Pancreas (tissue), 10 donors: ENCODE results near the gene FTCDNL1. TPM values are rescaled to one million over a fixed set of nuclear protein-coding genes. Genes with fewer than 3 reads are reported as not detected.

Experiments
- ATAC-seq, 4 donors: fragments of 200-7000 bp; cut with Tn5 transposase; one replicate each; pipeline versions ENCODE4 v1.8.0 to v1.9.1; 2020; ENCODE audit warnings: mild to moderate bottlenecking in 4 of 4, moderate library complexity in 4 of 4
- DNase-seq, 6 donors: peaks; one replicate each; pipeline ENCODE4 v3.0.0-alpha.2; 2020
- FAIRE-seq: peaks from 2 replicates; lab custom pipeline; 2012; peaks lifted over from hg19 to GRCh38; lab: Jason Lieb, UNC
- H3K27ac ChIP-seq, 4 donors: fragments of 200-600 bp; sonication (generic); 1 replicate in 3 of 4; 2 replicates in 1 of 4; pipeline versions ENCODE4 v1.5.0 to v1.8.0; 2020
- H3K27me3 ChIP-seq, 4 donors: fragments of 200-600 bp; one replicate each; pipeline ENCODE4 v1.8.0; 2021
- H3K36me3 ChIP-seq, 3 donors: fragments of 200-600 bp; sonication (generic) in 1 of 3; one replicate each; pipeline versions ENCODE4 v1.5.0 to v1.8.0; 2020 to 2021
- H3K4me1 ChIP-seq, 3 donors: fragments of 200-600 bp; one replicate each; pipeline ENCODE4 v1.8.0; 2021
- H3K4me3 ChIP-seq, 4 donors: fragments of 200-600 bp; sonication (generic) in 2 of 4; one replicate each; pipeline versions ENCODE4 v1.5.0 to v1.8.0; 2020 to 2021
- H3K9me3 ChIP-seq, 4 donors: fragments of 200-600 bp; one replicate each; pipeline ENCODE4 v1.8.0; 2021
- WGBS, 2 donors: extraction: QIAGEN DNeasy Blood & Tissue Kit; methylation state at CpG; one replicate each; pipeline ENCODE4 v1.1.7; 2013; 5-methylcytosine and 5-hydroxymethylcytosine counted together
- intact Hi-C, 3 donors: fragments of 100-400 bp; cut with DNase I; formaldehyde crosslinking; loops; one replicate each; pipeline versions ENCODE4 v1.11.1 to v1.14.2; 2022
- polyA plus RNA-seq, 2 donors: library from polyadenylated mRNA; stranded (reverse); fragments of 200-250 nt; gene quantifications; one replicate each; pipeline ENCODE4 v1.2.3, GENCODE V29; 2013
- total RNA-seq, 6 donors: library from RNA; stranded (reverse); fragmentation: NEBNext Ultra II Directional in 4 of 6; extraction: Animal tissue kit (Norgen Biotek cat#: 25700) in 4 of 6; gene quantifications; one replicate each; pipeline versions ENCODE4 v1.2.1 to v1.2.4, GENCODE V29; 2021 to 2023
- TF ChIP-seq, protein P1 (sequence below), 4 donors: fragments of 200-600 bp; sonication (generic) in 3 of 4; IDR thresholded peaks; one replicate each; pipeline versions ENCODE4 v1.5.0 to v1.8.0; 2021; ENCODE audit warnings: antibody characterized with exemption in 4 of 4
- donor health status: healthy with polysubstance abuse.
- donor health status: DM: no; HTN: no; CAD: no; lungs with moderate emphysema.
- donor health status: DM: no; HTN: no; CAD: no.
- donor health status: control.
- donor health status: control.
- donor health status: Bipolar disorder and iron deficiency.
- donor health status: DM: yes; HTN: yes; CAD: no.
- donor health status: DM: no; HTN: no; CAD: no.
- donor health status: DM: no; HTN: no; CAD: no.
- donor health status: DM: yes; HTN: yes; CAD: no.

FTCDNL1 gene
- total and polyA plus RNA-seq, 8 donors = 0.53 to 3.2 (median 1.4) TPM

GRCh38 chr2:199770716-199771115, 80.3 kb downstream of the FTCDNL1 start:
- TF ChIP-seq, protein P1, sequence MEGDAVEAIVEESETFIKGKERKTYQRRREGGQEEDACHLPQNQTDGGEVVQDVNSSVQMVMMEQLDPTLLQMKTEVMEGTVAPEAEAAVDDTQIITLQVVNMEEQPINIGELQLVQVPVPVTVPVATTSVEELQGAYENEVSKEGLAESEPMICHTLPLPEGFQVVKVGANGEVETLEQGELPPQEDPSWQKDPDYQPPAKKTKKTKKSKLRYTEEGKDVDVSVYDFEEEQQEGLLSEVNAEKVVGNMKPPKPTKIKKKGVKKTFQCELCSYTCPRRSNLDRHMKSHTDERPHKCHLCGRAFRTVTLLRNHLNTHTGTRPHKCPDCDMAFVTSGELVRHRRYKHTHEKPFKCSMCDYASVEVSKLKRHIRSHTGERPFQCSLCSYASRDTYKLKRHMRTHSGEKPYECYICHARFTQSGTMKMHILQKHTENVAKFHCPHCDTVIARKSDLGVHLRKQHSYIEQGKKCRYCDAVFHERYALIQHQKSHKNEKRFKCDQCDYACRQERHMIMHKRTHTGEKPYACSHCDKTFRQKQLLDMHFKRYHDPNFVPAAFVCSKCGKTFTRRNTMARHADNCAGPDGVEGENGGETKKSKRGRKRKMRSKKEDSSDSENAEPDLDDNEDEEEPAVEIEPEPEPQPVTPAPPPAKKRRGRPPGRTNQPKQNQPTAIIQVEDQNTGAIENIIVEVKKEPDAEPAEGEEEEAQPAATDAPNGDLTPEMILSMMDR (IDR thresholded peaks at IDR 0.05) = no peak
- no peak for DNase-seq
- H3K36me3 ChIP-seq = no peaks in the 10 kb centered on the region
- H3K9me3 ChIP-seq = no peaks in the 10 kb centered on the region
- no peak for ATAC-seq
- no peaks in the 10 kb centered on the region for H3K27me3 ChIP-seq
- WGBS, 2 donors = 74 to 80% methylated on average over 2 of the region's 2 CpGs
- H3K4me3 ChIP-seq = no peak overlapping the region
- no peaks in the 10 kb centered on the region for H3K4me1 ChIP-seq
- no peak overlapping the region for H3K27ac ChIP-seq
- no peak for FAIRE-seq
- intact Hi-C loops = no loop called here

DNA sequence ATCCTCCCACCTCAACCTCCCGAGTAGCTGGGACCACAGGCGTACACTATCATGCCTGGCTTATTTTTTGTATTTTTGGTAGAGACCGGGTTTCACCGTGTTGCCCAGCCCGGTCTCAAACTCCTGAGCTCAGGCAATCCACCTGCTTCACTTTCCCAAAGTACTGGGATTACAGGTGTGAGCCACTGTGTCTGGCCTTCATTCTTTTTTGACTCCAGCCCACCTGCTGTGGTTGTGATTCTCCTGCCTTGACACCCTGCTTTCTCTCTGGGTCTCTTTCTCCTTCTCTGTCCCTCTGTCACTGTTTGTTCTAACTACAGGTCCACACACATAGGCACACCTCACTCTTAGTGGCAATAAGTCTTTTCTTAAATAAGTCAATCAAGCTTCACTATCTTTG, 85.3 kb downstream of the FTCDNL1 start:
- no peak for ATAC-seq
- no peak overlapping the region for H3K27ac ChIP-seq
- H3K4me1 ChIP-seq = no peaks in the 10 kb centered on the region
- no peaks in the 10 kb centered on the region for H3K27me3 ChIP-seq
- H3K4me3 ChIP-seq = no peak overlapping the region
- no peak for DNase-seq
- intact Hi-C loops = no loop called here
- H3K36me3 ChIP-seq = no peaks in the 10 kb centered on the region
- WGBS, 2 donors = 87 to 88% methylated on average over 5 of the region's 5 CpGs
- FAIRE-seq = no peak
- TF ChIP-seq, protein P1 (IDR thresholded peaks at IDR 0.05) = no peak
- H3K9me3 ChIP-seq = no peaks in the 10 kb centered on the region

GRCh38 chr2:199764273-199764800, 86.7 kb downstream of the FTCDNL1 start:
- Histone ChIP-seq H3K27me3 (no peaks in the 10 kb centered on the region), H3K4me1 (no peaks in the 10 kb centered on the region), H3K4me3 (no peak overlapping the region), H3K9me3 (no peaks in the 10 kb centered on the region), H3K27ac (no peak overlapping the region), H3K36me3 (no peaks in the 10 kb centered on the region)
- TF ChIP-seq, protein P1 (IDR thresholded peaks at IDR 0.05) = no peak
- FAIRE-seq (no peak), DNase-seq (no peak), ATAC-seq (no peak)
- 76 to 77% methylated on average over 7 of the region's 7 CpGs for WGBS, 2 donors
- intact Hi-C loops = no loop called here

DNA sequence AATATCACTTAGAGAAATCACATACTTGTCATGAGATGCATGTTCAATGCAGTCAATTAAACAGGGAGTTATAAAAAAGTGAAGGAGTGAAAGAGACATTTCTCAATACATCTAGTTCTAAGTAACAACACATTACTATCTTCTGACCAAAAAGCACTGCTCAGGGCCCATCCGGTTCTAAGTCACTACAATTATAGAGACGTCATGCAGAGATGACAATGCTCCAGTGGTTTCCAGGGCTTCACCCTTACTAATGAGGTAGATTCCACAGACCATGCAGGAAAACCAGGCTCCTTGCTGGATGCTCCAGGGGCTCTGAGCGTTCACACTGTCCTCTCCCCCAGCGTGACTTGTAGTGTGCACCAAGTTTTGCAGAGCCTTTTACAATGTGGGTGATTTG, 88.0 kb downstream of the FTCDNL1 start:
- Histone ChIP-seq H3K27ac (no peak overlapping the region), H3K9me3 (no peaks in the 10 kb centered on the region), H3K36me3 (no peaks in the 10 kb centered on the region), H3K4me1 (no peaks in the 10 kb centered on the region), H3K27me3 (no peaks in the 10 kb centered on the region), H3K4me3 (no peak overlapping the region)
- WGBS, 2 donors = 81 to 85% methylated on average over 4 of the region's 4 CpGs
- intact Hi-C loops = no loop called here
- FAIRE-seq (no peak), ATAC-seq (no peak), DNase-seq (no peak)
- TF ChIP-seq, protein P1 (IDR thresholded peaks at IDR 0.05) = no peak

DNA sequence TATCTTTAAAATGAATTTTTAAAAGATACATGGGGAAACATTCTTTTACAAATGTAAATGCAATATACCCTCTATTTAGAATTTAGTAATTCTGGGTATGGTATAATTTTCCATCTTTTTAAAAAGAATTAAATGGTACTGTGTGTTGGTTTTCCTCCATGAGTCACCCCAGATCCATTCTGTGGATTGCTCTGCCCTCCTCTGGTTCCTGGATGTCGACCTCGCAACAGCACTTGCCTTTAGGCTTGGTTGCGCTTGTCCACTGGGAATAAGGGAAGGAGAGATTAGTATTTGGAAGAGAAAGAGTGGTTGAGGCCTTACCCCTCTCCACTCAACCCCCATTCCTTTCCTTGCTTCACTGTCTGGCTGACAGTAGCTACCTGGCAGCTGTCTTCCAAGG, 90.4 kb downstream of the FTCDNL1 start:
- Histone ChIP-seq H3K36me3 (no peaks in the 10 kb centered on the region), H3K4me1 (no peaks in the 10 kb centered on the region), H3K27ac (no peak overlapping the region), H3K4me3 (no peak overlapping the region), H3K9me3 (no peaks in the 10 kb centered on the region), H3K27me3 (no peaks in the 10 kb centered on the region)
- 91 to 92% methylated on average over 3 of the region's 3 CpGs for WGBS, 2 donors
- intact Hi-C loops = no loop called here
- no peak for ATAC-seq
- DNase-seq = no peak
- TF ChIP-seq, protein P1 (IDR thresholded peaks at IDR 0.05) = no peak
- no peak for FAIRE-seq
